Stimulated activated CD4-positive, alpha-beta T cell treated with anti-CD3 and anti-CD28 coated beads, Interleukin-15, amount 100 ng/mL, for 24 hours (primary cell): ENCODE data around the gene PRCC.

Source experiments
- DNase-seq: peaks from one replicate; pipeline ENCODE4 v3.0.0-alpha.2; 2020

Gene PRCC, protein sequence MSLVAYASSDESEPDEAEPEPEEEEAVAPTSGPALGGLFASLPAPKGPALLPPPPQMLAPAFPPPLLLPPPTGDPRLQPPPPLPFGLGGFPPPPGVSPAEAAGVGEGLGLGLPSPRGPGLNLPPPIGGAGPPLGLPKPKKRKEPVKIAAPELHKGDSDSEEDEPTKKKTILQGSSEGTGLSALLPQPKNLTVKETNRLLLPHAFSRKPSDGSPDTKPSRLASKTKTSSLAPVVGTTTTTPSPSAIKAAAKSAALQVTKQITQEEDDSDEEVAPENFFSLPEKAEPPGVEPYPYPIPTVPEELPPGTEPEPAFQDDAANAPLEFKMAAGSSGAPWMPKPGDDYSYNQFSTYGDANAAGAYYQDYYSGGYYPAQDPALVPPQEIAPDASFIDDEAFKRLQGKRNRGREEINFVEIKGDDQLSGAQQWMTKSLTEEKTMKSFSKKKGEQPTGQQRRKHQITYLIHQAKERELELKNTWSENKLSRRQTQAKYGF

DNA sequence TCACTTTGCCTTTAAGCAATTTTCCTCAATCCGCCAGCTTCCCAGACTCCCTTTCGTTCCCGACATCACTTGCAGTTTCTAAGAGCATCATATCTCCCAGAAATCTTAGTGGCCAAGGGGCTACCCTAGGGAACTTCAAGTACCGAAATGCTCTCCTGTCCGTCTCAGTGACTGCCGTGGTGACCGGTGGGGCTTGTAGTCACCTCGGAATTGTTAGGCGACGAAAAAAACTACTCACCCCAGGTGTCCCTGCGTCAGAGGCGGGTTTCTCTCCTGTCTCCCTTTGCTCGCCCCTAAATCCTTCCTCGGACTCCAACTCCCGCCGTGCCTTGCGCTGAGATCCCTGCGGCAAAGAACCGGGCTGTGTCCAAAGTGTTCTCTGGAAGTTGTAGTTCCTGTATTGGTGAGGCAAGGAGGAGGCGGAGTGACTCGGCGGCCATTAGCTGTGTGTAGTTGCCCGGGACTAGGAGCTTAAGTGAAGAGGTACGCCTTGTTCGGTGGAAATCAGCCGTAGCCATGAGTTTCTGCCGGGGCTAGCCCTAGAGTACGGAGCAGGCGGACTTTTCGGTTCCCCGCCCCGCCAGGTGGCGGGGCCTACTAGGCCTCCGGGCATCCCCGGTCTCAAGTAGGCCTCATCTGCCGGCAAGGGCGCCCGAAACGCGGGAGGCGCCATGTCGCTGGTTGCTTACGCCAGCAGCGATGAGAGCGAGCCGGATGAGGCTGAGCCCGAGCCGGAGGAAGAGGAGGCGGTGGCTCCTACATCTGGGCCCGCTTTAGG, at the start of gene PRCC:
PRCC (plus strand) TSS at position 435 of the 778 bp plus-strand sequence; CDS start at position 672, 237 bp downstream.
- DNase-seq = peak; percentile 97

DNA sequence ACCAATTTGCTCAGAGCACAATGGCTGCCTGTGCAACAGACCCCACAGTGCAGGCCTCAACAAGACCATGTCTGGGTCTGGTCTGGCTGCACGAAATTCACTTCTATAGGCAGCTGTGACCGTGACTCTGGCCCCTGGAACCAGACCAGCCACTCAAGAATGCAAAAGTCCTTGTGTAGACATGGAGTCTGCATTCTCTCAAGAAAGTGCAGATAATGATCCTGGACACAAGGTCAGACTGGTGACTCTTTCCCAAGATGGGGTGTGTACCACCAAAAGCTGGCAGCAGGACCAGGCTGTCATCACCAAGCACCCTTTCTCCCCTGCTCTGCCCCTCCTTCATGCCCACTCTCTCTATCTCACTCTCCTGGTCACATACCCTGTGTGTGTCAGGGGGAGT, 46.2 kb upstream of the PRCC start:
- no peak for DNase-seq

DNA sequence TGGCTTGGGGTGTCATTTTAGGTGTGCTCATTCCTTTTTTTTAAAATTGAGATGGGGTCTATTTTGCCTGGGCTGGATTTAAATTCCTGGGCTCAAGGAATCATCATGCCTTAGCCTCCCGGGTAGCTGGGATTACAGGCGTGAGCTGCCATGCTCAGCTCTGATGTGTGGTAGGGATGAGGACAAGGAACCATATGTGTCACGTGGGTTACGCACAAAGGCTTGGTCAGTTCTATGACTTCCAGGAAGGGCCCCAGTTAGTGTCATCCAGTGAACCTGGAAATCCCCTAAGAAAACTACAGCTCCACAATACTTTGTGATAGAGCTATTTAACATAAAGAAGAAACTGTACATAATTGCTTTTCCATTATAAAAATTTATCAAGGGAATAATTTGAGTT, 45.8 kb upstream of the PRCC start:
- no peak for DNase-seq

DNA sequence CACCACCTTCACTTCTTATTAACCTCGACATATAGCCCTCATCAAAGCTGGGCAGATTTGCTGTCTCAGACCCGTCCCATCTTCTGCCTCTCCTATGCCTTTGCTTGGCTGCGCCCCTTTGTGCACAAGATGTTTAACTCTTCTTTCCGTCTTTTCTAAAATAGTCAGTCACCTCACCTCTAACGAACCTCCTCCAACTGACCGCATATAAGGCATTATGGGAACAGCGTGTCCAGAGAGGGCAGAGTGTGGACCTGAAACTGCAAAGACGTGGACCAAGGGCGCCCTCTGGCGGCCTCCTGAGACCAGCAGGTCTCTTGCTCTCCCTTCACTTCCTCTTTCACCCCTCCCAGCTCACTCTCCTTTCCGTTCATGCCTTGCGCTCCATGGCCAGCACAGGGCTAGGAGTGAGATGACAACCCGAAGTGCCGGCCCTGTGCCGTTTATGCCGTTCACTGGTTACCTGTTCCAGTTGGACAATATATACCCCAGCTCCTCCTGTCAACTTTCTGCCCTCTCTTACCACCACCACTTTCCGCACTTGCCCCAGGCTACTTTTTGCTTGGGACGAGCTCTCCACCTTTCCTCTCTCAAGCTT, 41.6 kb upstream of the PRCC start:
- peak; percentile 86 for DNase-seq

DNA sequence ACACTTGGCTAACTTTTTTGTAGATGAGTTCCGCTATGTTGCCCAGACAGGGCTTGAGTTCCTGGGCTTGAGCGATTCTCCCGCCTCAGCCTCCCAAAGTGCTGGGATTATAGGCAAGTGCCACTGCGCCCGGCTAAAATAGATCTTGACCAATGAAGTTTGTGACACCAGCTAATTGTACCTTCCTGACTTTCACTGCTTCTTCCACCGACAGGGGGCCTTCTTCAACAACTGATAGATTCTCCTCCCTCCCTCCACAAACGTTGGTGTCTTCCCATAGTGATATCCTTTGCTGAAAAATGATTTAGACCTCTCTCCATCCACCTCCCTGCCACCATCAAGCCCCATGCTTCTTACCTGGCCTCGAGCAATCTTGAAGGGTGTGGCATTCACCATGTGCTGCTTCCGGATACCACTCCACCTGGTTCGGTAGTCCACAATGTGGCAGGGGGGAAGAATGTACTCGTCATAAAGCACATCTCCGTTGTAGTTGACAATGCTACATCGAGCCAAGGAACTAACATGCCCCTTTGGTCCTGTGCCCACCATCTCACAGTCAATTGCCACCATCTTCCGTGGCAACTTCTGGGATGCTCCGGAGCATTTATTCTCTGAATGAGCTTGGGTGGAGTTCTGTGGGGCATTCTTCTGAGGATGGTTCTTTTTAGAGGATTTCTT, 40.6 kb upstream of the PRCC start:
- DNase-seq = peak; percentile 70

DNA sequence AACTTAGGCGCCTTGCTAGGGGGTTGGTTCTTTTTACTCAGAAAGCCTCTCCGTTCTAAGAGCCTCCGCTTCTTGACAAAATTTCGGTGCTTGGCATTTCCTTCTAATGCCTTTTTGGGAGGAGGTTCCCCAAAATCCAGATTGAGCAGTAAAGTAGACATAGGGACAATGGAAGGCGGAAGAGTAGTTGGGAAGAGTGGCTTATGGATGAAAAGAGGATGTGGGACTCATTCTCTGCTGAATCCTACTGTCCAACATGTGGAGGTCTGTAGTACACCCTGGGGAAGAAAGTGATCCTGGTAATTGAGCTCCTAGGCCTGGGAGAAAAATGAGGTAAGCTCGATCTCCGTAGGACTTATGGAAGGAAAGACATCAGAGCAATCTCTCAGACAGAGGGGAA, 39.8 kb upstream of the PRCC start:
- DNase-seq = no peak

DNA sequence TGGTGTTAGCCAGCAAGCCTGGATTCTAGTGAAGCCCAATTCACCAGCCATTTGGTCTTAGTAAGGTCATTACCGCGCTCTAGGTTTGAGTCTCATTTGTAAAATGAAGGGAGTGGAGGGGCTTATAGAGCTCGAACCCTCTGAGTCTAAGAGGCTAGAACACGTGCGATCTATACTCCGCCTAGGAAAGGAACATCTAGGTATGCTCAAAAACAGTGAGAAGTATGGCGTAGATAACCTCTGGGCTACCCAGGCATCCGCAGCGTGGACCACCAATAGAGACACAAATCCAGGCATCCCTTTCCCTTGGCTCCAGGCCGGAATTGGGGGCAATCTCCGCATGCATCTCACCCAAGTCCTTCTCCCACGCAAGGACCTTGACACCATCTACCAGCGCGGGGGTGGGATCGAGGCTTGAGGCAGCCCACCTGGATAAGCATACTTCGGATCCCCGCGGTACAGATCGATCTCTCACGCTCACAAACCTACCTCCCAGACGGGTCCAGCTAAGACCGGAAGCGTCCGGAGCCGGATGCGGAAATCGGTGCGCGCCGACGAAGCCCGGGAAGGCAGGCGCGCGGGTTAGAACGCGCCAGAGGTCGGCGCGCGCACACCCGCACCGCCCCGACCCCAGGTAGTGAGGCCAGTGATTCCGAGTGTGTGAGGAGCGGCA, 39.3 kb upstream of the PRCC start, which contains the start of gene METTL25B:
METTL25B (plus strand) TSS at position 544 of the 673 bp plus-strand sequence. CDS start 636 bp downstream, outside the sequence.
- peak; percentile 89 for DNase-seq

DNA sequence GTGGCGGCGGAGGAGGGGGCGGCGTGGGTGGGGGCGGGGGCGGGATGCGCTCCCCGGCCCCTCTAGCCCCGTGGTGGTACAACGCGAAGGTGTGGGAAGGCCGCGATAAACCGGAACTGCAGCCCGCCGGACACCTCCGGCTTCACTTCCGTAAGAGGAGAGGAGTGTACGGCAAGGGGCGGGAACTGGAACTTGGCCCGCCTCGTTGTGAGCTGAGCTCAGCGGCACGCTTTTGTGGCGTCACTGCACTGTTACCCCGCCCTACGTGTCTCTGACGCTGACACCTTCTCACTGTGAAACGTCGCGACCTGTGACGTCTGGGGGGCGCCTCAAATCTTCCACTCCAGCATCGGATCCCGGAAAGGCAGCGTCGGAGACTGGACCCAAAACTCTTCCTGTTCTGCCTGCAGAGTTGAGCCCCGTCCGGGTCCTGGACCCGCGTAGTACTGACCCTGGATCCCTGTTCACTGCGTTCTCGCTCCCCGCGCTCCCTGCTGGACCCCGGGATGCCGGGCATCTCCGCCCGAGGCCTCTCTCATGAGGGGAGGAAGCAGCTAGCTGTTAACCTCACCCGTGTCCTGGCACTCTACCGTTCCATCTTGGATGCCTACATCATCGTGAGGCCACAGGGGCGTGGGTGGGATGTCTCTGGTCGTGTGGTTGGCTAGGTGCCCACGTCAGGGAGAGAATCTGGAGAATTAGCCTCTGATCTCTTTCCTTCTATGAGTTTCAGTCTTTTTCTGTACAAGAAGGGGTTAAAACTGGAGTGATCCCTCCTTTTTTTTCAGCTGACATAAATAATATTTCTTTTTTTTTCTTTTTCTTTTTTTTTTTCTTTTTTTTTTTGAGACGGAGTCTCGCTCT, 38.5 kb upstream of the PRCC start, which contains the start of gene ISG20L2:
ISG20L2 (minus strand) TSS at position 168 of the 864 bp plus-strand sequence. CDS start 1,114 bp downstream, outside the sequence.
- DNase-seq = peak; percentile 98

DNA sequence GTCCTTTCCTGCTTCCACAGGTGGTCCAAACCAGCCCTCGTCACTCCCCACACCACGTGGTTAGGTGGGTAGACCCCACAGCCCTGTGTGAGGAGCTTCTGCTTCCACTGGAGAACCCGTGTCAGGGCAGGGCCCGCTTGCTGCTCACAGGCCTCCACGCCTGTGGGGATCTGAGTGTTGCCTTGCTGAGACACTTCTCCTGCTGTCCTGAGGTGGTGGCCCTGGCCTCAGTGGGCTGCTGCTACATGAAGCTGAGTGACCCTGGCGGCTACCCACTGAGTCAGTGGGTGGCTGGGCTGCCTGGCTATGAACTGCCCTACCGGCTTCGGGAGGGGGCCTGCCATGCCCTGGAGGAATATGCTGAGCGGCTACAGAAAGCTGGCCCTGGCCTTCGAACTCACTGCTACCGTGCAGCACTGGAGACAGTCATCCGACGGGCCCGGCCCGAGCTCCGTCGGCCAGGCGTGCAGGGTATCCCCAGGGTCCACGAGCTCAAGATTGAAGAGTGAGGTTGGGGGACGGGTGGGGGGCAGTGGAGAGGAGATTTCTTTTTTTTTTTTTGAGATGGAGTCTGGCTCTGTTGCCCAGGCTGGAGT, 33.2 kb upstream of the PRCC start:
- DNase-seq = no peak

DNA sequence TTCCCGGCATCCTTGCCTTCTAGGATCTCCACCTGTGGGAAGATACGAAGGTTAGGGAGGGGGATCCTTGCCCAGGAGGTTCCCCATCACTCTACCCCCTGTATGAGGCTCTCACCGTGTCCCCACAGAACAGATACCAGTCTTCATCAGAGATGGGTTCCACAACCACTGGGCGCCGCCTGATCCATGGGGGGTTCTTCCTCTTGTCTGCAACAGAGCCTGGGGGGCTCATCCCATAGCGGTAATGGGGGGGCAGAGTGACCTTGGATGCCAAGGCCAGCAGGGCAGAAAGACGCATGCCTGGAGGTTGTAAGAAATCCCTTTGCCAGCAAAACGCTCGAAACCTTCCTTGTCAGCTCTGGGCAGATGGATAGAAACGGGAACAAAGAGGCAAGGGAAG, 28.9 kb upstream of the PRCC start:
- DNase-seq = no peak

DNA sequence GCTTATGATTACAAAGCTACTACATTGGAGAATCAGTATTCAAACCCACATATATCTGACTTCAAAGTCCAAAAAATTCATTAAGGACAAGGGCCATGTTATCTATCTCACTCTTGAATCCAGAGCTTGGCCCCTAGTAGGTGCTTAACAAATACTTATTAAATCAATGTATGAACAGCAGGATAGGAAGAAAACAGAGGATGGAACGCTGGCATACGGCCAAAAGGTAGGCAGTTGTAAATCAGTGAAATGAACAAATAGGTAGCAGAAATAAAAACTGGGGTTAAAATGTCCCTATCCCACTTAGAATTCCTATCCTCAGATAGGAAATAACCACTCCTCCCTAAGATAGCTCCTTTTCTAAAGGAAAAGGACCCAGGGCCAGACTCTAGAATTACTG, 28.4 kb upstream of the PRCC start:
- DNase-seq = no peak

DNA sequence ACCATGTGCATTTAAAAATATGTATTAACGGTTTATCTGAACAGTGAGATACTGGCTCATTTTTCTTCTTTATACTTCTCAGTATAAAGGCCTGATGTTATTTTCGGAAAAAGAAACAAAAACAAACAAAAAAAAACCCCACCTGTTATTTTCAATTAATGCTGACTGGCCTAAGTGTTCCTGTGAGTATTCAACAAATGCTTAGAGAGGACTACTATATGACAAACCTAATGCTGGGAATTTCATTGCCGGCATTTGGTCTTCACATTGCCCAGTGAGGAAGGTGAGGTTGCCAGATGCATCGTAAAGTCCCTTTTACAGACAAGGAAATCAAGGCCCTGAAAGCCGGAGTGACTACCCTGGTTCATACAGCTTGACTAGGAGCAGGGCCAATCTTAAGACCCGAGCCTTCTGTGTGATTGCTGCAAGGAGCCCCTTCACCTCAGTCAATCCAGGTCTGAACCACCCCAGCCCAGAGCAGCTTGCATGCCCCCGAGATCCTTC, 27.0 kb upstream of the PRCC start:
- DNase-seq = no peak

DNA sequence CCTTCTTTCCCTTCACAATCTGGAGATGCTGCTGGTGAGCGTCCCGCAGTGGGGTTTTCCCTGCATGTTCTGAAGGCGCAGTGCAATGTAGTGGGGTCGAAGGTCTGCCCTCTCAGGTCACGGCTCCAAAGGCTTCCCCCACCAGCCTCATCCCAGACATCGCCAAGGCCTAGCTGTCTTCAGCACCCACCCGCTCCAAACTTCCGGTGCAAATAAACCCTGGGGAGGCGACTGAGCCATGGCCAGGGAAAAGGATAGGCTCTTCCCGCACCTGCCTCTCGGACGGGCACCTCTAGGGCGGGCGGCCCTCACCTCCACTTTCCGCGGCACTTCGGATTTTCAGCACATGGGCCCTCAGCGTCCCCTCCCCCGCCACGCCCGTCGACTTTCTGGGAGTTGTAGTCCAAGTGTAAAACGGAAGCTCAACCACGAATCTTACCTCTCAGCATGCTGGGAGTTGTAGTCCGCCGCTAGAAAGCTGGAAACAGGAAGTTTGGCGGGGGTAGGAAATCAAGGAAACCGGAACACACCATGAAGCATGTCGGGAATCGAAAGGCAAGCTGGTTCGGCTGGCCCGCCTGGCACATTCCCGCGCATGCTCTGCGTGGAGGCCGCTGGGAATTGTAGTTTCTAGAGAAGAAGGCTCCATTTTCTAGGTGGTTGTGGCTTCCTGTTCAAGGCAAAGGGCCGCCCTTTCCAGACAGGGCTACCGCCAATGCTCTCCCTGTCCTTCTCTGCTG, 26.4 kb upstream of the PRCC start, which contains the start of gene MRPL24:
MRPL24 (minus strand) TSS at position 348 of the 740 bp plus-strand sequence. CDS start 2,384 bp downstream, outside the sequence.
- peak; percentile 98 for DNase-seq

DNA sequence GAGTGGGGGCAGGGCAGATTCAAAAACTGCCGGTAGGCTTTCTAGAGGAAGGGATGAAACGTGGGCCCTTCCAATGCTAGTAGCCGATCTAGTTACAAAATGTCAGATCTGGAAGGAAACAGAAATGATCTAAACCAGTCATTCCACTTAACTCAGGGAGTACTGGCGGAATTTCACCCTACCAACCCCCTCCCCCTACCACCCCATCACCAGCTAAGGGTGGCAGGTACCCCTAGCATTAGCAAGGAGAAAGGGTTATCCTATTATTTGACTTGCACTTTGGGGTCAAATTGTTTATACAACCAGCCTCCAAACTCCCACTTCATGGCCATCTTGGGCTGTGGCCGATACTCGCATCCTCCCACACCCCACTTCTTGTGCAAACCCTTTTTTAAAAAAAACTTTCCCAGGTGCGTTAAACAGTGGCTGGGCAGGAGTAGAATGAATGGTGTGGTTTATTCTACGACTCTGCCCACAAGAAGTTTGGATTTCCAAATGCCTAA, 25.8 kb upstream of the PRCC start:
- no peak for DNase-seq

DNA sequence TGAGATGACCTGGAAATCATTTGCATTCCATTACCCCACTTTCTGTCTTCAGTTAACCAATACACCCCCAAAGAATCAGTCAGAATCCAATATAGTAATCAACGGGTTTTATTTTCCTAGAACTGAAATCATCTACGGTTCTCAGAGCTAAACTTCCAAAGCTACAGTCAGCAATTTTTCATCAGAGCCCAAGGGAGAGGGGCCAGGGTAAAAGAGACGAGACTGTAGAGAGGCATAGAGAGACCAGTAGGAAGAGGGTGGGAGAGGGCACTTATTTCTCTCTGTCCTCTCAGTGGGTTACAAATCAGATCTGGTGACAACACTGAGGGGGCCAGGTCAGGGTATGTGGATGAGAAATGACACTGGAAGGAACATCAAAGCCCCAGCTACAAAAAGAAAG, 25.3 kb upstream of the PRCC start:
- DNase-seq = no peak

DNA sequence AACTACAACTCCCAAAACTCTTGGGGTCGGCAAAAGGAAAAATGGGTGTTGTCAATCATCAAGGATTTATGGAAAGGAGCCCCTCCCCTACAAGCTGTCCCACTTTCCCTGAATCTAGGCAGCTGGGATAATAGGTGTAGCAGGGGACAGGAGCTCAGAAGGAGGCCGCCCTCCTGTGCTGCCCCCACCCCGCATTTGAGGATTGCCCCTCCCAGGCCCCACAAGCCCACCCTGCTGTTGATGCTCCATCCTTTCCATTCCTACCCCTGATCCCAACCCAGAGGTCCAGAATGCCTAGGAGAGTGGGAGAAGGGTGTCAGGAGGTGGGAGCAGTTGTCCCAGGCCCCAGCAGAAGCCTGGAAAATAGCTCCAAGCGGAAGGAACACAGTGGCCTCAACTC, 24.5 kb upstream of the PRCC start:
- no peak for DNase-seq

DNA sequence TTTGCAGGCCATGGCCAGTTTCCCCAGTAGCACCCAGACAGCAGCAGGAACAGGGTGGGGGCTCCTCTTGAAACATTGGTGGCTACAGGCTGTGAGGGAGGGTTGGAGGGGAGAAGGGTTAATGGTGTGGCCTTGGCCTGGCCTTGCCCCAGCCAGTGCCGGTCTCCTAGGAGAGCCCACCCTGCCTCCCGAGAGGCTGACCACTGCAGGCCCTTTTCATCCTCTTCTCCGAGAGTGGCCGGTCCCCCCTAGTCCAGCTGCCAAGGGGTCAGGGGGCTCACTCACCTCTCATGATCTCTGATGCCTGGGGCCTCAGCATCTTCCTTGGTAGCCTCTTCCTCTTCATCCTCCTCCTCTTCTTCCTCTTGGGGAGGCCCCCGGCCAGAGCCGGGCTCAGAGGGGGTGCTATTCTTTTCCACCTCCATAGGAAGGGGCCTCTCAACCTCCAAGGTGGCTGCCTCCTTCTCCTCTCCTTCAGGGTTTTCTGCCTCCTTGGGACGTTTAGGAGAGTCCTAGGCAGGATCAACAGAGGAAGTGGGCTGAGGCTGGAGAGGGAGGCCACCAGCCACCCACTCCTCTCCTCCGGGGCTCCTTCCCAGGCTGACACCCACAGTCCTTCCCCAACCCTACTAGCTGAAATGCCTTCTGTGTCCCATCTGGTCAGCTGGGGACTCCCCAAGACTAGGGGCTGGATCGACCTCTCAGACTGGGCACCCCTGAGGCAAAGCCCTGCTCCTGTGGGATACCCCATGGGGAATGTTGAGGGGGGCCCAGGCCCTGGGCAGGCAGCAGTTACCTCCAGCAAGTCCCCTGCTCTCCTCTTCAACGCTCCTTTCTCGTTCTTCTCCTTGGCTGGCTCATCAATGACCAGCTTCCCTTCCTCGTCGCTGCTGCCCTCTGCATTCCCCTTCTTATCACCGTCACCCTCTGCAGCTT, 23.7 kb upstream of the PRCC start:
- no peak for DNase-seq

DNA sequence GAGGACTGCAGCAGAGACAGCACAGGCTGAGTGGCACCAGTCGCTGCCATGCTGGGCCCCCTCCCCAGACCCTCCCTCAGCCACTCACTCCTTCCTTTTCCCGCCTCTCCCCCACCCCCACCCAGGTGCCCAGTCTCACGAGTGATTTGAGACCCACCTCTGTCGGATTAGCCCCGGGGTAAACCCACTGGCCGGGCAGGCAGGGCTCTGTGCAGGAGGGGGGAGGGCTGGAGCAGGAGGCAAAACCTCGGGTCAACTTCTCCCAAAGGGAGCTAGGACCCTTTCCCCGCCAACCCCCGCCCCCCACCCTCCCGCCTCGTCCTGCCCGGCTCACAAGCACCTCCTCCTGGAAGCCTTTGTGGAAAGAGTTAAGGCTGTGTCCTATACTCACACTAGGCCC, 23.0 kb upstream of the PRCC start:
- no peak for DNase-seq
